Stimulated activated CD4-positive, alpha-beta T cell treated with anti-CD3 and anti-CD28 coated beads, Interleukin-1b, Interleukin-23, amount 100 ng/mL, for 24 hours (primary cell): ENCODE data around the gene CD96.
"Not testable (repeated sequence)": the region's sequence is repeated elsewhere in the genome, so short reads cannot be mapped to it uniquely, and the experiment has no call there.

ENCODE experiments used
- DNase-seq, 4 experiments: peaks; one replicate each; pipeline ENCODE4 v3.0.0-alpha.2; 2020; ENCODE audit warnings: low read depth in 4 of 4, low spot score in 1 of 4

Gene CD96

DNA sequence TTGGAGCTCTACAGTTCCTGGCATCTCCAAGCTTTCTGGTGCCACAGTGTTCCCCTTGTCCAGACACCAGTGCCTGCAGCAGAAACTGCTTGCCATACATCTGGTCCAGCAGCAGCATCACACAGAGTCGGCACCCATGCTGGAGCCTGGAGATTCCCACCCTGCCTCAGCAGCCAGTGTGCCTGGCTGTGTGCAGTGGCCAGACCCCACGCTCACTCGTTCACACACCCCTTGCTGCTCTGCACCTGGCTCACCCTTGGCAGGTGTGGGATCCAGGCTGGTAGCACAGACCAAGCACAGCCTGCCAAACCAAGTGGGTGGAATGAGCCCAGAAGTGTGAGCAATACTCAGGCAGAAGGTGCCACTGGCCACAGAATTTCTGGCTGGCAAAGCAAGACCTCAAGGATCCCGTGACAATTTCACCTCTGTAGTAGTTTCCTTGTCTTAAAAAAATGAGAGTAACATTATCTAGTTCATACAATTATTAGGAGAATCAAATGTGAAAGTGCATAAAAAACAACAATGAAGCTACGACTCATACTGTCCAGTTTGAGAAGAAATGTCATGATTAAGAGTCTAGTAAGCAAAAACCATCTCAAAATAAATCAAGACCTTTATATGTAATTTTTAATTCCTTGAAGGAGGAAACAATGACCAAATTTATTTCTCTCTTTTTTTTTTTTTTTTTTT lies 76.1 kb downstream of the CD96 start:
- DNase-seq: no peak

GRCh38 chr3:111618945-111619344 lies 76.9 kb downstream of the CD96 start:
- no peak for DNase-seq

DNA sequence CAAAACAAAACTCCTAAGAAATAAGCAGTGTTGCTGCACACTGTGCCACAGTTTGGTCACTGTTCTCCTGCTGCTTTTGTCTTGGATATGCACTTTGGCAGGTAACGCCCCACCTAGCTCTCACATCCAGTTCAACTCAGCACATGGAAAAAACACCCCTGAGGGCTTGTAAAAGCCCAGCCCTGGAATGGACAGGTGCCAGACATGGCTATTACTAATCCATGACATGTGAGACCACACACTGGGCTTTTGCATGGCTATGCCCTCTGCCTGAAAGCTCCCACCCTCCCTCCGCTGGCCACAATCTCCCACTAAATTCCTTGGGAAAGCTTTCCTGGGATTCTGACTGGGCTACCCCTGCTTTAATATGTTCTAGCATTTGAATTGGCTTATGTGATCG lies 77.8 kb downstream of the CD96 start:
- DNase-seq: no peak

DNA sequence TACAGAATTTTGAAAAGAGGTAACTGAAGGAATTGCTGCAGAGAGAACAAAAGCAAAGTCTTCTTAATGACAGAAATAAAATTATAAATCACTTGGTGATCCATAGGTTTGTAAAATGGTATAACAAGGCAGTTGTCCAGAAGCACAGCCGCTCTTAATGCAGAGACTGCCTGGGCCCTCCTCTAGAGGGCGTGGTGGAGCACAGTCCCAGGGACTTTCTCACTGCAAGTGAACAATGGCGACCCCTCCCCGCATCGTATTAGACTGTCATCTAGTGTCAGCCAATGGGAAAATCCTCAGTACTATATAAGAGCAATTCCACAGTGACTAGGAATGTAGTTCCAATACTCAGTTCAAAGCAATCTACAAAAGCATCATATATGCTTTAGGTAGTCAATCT lies 79.5 kb downstream of the CD96 start:
- no peak for DNase-seq

- DNase-seq: no peak
Observed at GRCh38 chr3:111627092-111627491, 85.1 kb downstream of the CD96 start.

- not testable (repeated sequence) for DNase-seq
Observed at GRCh38 chr3:111629018-111629417, 87.0 kb downstream of the CD96 start.

DNA sequence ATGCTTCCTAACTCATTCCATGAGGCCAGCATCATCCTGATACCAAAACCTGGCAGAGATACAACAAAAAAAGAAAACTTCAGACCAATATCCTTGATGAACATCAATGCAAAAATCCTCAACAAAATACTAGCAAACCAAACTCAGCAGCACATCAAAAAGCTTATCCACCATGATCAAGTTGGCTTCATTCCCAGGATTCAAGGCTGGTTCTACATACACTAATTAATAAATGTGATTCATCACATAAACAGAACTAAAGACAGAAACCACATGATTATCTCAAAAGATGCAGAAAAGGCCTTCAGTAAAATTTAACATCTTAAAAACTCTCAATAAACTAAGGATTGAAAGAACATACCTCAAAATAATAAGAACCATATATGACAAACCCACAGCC lies 88.6 kb downstream of the CD96 start:
- not testable (repeated sequence) for DNase-seq

DNA sequence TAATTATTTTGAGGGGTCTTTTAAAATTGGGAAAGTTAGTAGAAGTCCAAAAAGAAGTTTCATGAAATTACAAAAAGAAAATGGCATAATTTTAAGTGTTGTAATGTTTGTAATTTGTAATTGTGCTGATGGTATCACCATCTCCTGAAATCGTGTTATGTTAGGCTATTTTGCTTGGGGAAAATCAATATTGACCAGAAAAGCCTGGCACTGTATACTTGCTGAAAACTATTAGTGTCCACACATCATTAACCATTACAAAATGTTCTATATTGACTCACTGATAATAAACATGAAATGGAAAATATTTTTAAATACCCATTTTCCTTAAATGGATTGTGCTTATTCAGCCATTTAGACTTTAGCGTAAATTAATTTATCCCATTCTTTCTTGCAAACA lies 93.4 kb downstream of the CD96 start:
- no peak for DNase-seq

GRCh38 chr3:111636366-111636885 lies 94.4 kb downstream of the CD96 start:
- DNase-seq: no peak

DNA sequence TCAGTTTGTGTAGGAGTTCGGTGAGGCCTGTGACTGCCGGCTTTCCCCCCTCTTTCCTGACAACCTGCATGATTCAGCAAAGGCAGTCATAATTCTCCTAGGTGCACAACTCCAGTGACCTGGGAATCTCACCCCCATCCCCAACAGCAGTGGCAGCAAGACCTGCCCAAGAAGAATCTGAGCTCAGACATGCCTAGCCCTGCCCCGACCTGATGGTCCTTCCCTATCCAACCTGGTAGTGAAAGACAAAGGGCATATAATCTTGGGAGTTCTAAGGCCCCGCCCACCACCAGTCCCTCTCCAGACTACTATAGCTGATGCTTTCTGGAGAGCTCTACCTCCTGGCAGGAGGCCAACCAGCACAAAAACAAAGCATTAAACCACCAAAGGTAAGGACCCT lies 97.3 kb downstream of the CD96 start:
- DNase-seq: no peak

DNA sequence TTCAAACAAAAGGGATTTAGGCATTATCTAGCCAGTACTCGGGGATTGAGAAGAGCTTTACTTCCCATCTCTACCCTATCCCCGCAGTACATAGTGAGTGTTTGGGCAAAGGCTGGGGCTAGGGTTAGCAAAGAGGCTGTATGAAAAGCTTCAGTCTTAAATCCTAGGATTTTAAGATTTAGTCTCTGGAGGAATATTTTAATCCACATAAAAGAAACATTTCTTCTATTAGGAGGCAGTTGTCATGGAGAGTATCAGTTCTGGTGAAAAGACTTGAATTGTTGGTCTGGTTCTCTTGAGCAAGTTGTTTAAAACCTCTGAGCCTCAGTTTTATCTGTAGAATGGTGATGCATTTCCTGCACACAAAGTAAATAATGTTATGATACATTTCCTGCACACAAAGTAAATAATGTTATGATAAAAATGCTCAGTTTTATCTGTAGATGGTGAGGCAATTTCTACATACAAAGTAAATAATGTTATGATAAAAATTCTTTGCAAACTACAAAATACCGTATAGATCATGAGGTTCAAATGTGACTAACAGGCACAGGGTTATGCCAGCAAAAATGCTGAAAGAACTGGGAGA lies 107.1 kb downstream of the CD96 start:
- DNase-seq: no peak

DNA sequence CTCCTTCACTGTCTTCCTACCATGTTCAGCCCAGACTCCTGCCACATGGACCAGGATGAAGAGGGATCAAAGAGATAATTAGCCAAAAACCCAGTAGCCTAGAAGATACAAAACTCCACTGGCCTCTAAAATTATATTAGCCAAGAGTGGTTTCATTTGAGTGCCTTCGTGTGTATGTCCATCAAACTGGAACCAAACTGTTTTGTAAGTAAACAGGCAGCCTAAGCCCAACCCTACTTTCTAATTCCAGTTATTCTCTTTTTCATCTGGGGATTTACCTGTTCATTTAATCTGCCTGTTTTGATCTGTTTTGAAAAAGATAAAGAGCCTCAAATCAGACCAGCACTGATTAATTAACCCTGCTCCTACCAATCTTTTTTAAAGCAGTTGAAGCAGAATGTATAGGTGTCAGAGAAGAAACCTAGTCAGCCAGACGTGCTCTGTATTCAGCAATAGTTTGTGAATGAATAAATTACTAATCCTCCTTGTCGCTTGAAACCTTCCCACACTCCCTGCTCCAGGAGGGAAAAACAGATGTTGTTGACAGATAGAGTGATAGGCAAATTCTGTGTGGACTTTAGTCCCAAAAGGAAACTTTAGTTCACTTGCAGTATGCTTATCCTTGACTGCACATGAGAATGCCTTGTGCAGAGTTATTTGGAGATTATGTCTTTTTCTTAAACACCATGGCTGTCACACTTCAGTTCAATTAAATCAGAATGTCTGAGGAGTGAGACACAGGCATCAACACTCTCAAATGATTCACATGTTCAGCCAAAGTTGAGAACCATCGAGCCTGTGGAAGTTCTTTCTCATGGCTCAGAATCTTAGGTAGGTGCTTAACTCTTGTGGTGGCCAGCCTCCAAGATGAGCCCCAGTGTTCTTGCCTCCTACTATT lies 108.6 kb downstream of the CD96 start:
- no peak for DNase-seq

DNA sequence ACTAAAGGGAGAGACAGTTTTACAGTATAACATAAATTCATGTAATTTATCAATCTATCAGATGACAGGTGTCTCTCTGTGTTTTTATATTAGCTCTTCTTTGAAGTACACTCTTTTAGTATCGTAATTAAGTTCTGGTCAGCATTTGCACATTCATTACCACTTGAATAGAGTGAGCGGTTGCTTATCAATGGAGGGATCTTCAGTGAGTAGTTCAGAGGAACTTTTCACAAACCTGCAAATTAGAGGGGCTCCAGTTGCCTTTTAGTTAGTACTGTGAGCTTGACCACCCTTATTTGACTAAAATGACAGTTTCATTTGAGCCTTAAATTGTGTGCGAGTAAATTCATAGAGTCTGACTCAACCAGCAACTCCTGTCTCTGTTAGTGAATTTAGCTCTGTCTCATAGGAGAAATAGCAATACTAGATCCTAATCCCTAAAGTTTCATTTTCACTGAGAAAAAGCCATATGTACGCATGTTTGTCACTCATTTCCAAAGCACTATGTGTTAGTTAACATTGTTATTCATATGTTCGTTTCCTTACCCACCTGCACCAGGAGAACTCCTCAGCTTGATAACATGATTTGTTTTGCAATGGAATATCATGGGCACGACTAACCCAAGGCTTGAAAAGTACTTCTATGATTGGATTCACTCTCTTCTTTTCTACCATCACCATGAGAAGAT lies 110.6 kb downstream of the CD96 start:
- no peak for DNase-seq

GRCh38 chr3:111653766-111654165 lies 111.8 kb downstream of the CD96 start:
- no peak for DNase-seq

- DNase-seq: no peak
Observed at GRCh38 chr3:111662012-111662411, 120.0 kb downstream of the CD96 start.

GRCh38 chr3:111662907-111663306 lies 120.9 kb downstream of the CD96 start:
- DNase-seq: no peak

DNA sequence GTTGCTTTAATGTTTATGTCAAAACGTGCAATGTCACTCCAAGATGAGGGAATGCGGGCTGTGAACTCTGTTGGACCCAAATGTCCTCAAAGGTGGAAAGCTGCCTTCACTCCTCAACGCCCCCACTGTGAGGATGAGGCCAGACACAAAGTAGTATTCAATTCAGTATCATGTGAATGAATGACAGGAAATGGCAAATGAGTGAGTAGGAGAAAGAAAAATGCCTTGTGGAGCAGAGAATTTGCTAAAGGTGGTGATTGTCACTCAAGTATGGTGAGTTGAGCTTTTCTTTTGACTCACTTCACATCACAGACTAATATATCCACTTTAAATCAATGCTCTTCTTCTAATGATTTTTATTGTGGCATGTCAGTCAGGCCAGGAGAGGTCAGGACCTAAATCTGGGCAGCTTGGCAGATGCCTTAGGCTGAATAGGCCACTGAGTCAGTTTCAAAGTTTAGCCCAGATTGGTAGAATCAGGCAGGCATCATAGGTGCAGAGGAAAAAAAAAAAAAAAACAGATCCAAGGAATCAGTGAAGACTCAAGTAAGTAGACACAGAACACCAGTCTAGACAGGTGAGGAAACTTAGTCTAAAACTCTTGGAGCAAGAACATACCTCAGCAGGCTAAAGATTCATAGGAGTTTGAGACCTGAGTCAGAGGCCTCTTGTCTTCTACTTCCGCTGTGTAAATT lies 124.2 kb downstream of the CD96 start:
- DNase-seq: no peak

DNA sequence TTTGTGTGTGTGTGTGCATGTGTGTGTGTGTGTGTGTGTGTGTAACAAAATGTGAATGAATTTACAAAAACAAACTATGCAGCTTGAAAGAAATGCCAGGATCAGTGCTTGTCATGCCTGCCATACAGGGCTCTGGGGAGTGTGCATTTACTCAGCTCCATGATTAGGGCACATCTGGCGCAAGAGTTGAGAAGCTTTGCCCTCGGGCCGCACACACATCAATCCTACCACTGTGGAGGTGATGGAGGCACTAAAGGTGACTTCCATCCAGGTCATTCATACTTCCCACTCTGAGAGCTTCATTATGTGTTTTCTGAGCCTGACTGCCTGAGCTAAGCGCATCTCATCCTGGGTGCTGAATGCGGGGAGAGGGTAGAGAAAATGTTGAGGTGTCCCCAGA lies 125.2 kb downstream of the CD96 start:
- no peak for DNase-seq

DNA sequence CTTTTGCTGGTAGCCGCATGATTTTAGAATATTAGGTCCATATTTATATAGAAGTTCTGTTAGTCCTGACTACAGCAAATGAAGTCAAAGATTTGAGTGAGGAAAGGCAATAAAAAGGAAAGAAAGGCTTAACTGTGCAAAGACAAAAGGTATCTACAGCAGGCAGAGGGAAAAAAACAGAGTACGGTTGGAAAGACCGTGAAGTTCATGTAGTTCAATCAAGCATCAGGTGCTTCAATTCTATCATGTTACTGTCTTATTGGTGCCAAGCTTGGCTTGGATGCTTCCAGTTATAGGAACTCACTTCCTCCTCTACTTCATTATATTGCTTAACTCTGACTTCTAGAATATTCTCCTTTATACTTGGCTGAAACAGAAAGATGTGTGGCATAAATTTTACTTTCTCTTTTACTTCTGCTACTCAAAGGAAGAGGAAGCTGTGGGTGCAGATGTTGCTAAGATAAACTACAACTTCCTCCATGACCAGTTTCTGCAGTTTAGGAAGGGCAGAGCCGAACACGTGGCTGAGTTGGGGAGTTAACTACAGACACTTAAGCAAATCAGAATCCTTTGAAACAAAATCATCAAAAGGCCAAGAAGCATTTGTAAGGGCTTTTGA lies 125.7 kb downstream of the CD96 start:
- peak; percentile 23 to 44 (median 31) for DNase-seq

GRCh38 chr3:111668326-111668725 lies 126.3 kb downstream of the CD96 start:
- DNase-seq: no peak
